Erythroblast (primary cell): ENCODE results near the gene SYT13.

ENCODE experiments used
- GATA1 ChIP-seq: IDR thresholded peaks from 2 replicates; pipeline ENCODE4 v1.6.1; 2011; ENCODE audit warnings: low read depth, mild to moderate bottlenecking, control low read depth, low read length, moderate library complexity
- POLR2A ChIP-seq: IDR thresholded peaks from 2 replicates; pipeline ENCODE4 v1.6.1; 2011; ENCODE audit warnings: mild to moderate bottlenecking, low read length

DNA sequence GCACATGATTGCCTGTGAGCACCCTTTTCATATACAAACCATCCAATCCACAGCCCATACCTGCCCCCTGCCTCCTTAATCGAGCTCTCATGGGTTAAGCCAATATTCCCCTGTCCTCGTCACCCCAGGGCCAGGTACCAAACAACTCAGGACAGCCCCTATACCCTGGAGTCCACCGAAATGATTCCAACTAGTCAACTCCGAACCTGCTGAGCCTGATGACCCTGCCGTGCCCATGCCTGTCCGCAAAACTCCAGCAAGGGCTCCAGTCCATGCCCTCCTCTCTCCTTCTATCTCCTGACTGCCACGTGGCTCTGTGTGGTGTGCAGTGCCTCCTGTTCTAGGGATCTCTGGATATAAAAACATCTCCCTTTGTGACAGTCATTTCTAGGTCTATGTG is 35.5 kb upstream of the SYT13 start:
- TF ChIP-seq POLR2A (no peak), GATA1 (no peak)
